Measurements from ENCODE around the gene ARMC9. TPM values are rescaled to one million over a fixed set of nuclear protein-coding genes. Genes with fewer than 3 reads are reported as not detected.
A peak's percentile ranks its signal among the peaks of the same experiment; 100 is the strongest.

The ARMC9 gene
- total and polyA plus RNA-seq, 2 donors (not counting 3 experiments of a cell fraction or from before 2014, with no cell fraction given): 16.4 to 24.2 TPM

DNA sequence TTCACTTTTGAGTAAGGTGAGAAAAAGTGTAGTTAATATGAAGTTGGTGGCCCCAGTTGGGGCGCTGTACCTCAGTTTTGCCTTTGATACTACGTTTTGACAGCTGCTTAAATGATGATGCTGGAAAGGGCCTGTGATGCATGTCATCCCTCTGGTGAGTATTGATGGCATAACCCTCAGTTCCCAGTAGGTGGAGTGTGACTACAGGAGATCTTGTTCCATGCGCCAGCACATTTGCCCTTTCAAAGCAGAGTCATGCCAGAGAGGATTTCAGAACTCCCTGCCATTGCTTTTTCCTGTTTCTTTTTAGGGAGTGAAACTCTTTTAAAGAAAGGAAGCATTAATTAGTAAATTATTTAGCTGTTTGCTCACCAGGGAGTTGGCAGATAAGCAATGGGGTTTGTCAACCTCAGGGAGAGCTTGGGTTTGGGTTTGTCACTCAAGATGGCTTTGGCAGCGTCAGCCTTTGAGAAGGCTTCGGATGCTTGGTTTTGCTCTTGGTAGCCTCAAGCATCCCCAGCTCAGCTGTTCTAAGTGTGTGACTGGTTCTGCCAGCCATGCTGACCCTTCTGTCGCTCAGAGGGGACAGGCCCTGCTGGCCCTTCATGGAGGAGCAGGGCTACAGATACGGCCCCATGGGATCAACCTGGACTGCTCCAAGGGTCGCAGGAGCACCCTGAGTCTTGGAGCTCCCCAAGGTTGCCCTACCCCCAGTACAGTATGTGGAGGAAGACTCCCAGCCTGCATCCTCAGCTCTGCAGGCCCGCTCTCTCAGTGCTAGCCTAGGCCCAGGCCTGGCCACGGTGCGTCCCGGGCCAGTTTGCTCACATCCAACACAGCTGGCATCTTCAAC lies 29.1 kb downstream of the ARMC9 start:
- CTCF ChIA-PET: interaction anchor here (0.6 to 7.7 kb wide), 31 partner anchors 9 to 230 kb away, joined by 3 to 74 read pairs (median 4); no protein-coding TSS in a partner anchor
- DNase-seq (ENCODE audit: low read depth, low spot score): peak; percentile 68
- H3K27ac ChIP-seq (ENCODE audit: insufficient read depth, low read depth, low read length): no peak overlapping the region

More for the DNA sequence above, 29.1 kb downstream of the ARMC9 start:
- H3K9ac ChIP-seq (replicated peaks; ENCODE audit: extremely low read depth, insufficient read depth, low read length): no peak overlapping the region
- H3K4me3 ChIP-seq (replicated peaks in 1 of 3; ENCODE audit: insufficient read depth in 1 of 3, low read depth in 1 of 3, low read length in 3 of 3): no peak overlapping the region
- no peaks in the 10 kb centered on the region for H3K27me3 ChIP-seq (ENCODE audit: control insufficient read depth in 2 of 2, insufficient read depth in 2 of 2, low read length in 2 of 2)
- peak overlapping the region; percentile 23 for H2AFZ ChIP-seq (ENCODE audit: low read depth, low read length)
- FAIRE-seq: peak; percentile 85
- POLR2A ChIA-PET: no interaction called here
- dilution Hi-C loops (cut with MboI; ENCODE audit: extremely low pct_ligation_motif_present, low sequenced_read_pairs) (no loop called here), intact Hi-C loops (cut with micrococcal nuclease) (loop anchor here (1.0 kb wide), 4 partner anchors 123 to 225 kb away; no protein-coding TSS in a partner anchor)
- peak; percentile 80 to 92 for TF ChIP-seq CTCF (IDR thresholded peaks at IDR 0.05; ENCODE audit: extremely low read depth in 1 of 2, insufficient read depth in 1 of 2, low read depth in 1 of 2, low read length in 2 of 2)
- TF ChIP-seq EZH2 (IDR thresholded peaks at IDR 0.05; ENCODE audit: borderline replicate concordance, low read depth, low read length, severe bottlenecking): no peak
- BruUV-seq (replicated peaks): no TSS peak
- no peaks in the 10 kb centered on the region for H3K4me1 ChIP-seq (ENCODE audit: control insufficient read depth, extremely low read depth, insufficient read depth, low read length)
- no peaks in the 10 kb centered on the region for H3K9me3 ChIP-seq (replicated peaks; ENCODE audit: control insufficient read depth, insufficient read depth, low read length)
- no peaks in the 10 kb centered on the region for H3K36me3 ChIP-seq (ENCODE audit: control insufficient read depth in 2 of 2, extremely low read depth in 1 of 2, insufficient read depth in 2 of 2, low read length in 2 of 2)
- H3K9me1 ChIP-seq (replicated peaks; ENCODE audit: control insufficient read depth, extremely low read depth, insufficient read depth, low read length): no peaks in the 10 kb centered on the region
- no peaks in the 10 kb centered on the region for H3K79me2 ChIP-seq (ENCODE audit: control insufficient read depth, insufficient read depth, low read length)
- H3K4me2 ChIP-seq (ENCODE audit: insufficient read depth, low read length): no peak overlapping the region
- no peaks in the 10 kb centered on the region for H4K20me1 ChIP-seq (replicated peaks; ENCODE audit: control insufficient read depth, extremely low read depth, insufficient read depth, low read length)

Data from endothelial cell of umbilical vein (primary cell).